BJ (cell line): Measurements from ENCODE around the gene ABCB8. TPM values are rescaled to one million over a fixed set of nuclear protein-coding genes. Genes with fewer than 3 reads are reported as not detected.

ENCODE experiments used
- CTCF ChIA-PET: fragments of 350-600 bp; formaldehyde crosslinking; extraction: SDS; loops from one replicate; lab custom pipeline; 2021; ENCODE audit warnings: antibody characterized with exemption, inconsistent platforms; lab: Yijun Ruan, JAX
- POLR2A ChIA-PET: fragments of 300-600 bp; sonication (Branson Sonifier 250); formaldehyde crosslinking; extraction: SDS; loops from one replicate; lab custom pipeline; 2021; ENCODE audit warnings: antibody characterized with exemption; lab: Charles Lee
- DNase-seq: peaks from one replicate; pipeline ENCODE4 v3.0.0-alpha.2; 2011; ENCODE audit warnings: low read depth
- H3K27me3 ChIP-seq: 2 replicates; pipeline ENCODE4 v1.6.0; 2011; ENCODE audit warnings: low read length; ENCODE audit not compliant: control insufficient read depth, insufficient read depth
- H3K36me3 ChIP-seq: 2 replicates; pipeline ENCODE4 v1.5.1; 2011; ENCODE audit warnings: low read length; ENCODE audit not compliant: control insufficient read depth, insufficient read depth
- H3K4me3 ChIP-seq: 2 replicates; pipeline ENCODE4 v1.5.1; 2011; ENCODE audit warnings: low read depth, mild to moderate bottlenecking, control low read depth, low read length
- polyA plus RNA-seq: library from polyadenylated mRNA; depleted of rRNA; stranded (reverse); fragments of >200 nt; gene quantifications from 2 replicates; pipeline ENCODE4 v1.2.3, GENCODE V29; 2011
- TF ChIP-seq, protein P1 (sequence below): IDR thresholded peaks from 2 replicates; pipeline ENCODE4 v1.5.1; 2011; ENCODE audit warnings: low read depth, mild to moderate bottlenecking, control low read depth, inconsistent platforms, low read length, moderate library complexity; ENCODE audit not compliant: insufficient read depth

The ABCB8 gene
- polyA plus RNA-seq, 1 experiment, result 23.6 TPM

DNA sequence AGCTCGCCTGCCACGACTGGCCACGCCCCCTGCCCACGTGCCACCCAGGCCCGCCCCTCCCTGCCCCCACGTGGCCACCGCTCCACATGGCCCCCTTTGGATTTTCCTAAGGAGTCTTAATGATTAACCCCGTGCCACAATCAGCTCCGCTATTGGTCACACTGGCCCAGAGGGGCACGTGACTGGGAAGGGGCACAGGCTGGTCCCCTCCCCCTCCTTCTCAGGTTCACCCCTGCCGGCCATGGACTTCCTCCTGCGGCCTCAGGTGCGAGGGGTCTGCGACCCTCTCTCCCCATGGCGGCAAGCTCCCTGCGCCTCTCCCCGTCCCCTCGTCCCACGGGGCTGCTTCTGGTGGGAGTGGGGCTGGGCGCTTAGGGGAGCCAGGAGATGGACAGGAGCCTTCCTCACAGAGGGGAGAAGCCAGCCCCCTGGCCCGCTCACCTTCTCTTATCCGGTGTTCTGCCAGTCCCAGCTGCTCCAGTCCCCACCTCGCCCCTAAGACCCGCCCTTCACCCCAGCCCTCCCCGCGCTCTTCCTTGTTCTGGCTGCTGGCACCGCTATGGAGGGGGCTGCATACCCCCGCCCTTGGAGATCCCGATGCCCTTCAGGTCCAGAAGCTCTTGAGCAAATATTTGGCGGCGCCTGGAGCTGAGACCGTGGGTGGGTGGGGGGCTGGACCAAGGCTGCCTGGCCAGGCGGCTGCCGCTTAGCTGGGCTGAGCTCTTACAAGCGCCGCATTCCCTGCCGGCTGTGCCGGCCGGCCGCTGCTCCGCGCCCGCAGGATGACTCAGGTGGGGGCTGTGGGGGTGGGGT is 34.4 kb downstream of the ABCB8 start:
- DNase-seq, result no peak
- TF ChIP-seq, protein P1, sequence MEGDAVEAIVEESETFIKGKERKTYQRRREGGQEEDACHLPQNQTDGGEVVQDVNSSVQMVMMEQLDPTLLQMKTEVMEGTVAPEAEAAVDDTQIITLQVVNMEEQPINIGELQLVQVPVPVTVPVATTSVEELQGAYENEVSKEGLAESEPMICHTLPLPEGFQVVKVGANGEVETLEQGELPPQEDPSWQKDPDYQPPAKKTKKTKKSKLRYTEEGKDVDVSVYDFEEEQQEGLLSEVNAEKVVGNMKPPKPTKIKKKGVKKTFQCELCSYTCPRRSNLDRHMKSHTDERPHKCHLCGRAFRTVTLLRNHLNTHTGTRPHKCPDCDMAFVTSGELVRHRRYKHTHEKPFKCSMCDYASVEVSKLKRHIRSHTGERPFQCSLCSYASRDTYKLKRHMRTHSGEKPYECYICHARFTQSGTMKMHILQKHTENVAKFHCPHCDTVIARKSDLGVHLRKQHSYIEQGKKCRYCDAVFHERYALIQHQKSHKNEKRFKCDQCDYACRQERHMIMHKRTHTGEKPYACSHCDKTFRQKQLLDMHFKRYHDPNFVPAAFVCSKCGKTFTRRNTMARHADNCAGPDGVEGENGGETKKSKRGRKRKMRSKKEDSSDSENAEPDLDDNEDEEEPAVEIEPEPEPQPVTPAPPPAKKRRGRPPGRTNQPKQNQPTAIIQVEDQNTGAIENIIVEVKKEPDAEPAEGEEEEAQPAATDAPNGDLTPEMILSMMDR, result no peak
- POLR2A ChIA-PET, result interaction anchor here (0.6 kb wide), 2 partner anchors 13 to 79 kb away, joined by 4 to 5 read pairs; no protein-coding TSS in a partner anchor

DNA sequence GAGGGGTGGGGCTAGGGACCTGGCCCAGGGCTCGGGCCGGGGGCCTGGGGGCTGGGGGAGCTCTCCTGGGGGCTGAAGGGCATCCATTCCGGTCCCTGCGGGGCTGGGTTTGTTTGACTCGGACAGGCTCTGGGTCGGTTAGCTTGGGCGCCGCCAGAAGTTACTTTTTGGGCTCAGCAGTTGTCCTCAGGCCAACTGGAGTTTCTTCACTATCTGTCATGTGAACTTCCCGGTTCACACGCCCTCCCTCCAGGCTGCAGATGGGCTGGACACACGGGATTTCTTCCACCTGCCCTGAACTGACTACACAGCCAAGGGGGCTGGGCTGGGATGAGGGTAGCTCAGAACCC is 34.9 kb downstream of the ABCB8 start:
- no peaks in the 10 kb centered on the region for H3K27me3 ChIP-seq
- ChIA-PET POLR2A (no interaction called here), CTCF (interaction anchor here (0.6 to 1.0 kb wide), 3 partner anchors 14 to 47 kb away, joined by 3 read pairs; no protein-coding TSS in a partner anchor)
- H3K36me3 ChIP-seq, result peaks cover 30% of the 10 kb centered on the region
- H3K4me3 ChIP-seq, result peak overlapping the region; percentile 6; the same call in 1 of the 2 replicates
- TF ChIP-seq, protein P1, result no peak
- no peak for DNase-seq

More for the DNA sequence above, 34.4 kb downstream of the ABCB8 start:
- Histone ChIP-seq H3K27me3 (no peaks in the 10 kb centered on the region), H3K36me3 (peaks cover 26% of the 10 kb centered on the region), H3K4me3 (peak overlapping the region; percentile 16)
- CTCF ChIA-PET, result interaction anchor here (0.6 to 2.5 kb wide), 4 partner anchors 15 to 44 kb away, joined by 3 to 5 read pairs (median 3); partner anchors contain the start of gene FASTK

DNA sequence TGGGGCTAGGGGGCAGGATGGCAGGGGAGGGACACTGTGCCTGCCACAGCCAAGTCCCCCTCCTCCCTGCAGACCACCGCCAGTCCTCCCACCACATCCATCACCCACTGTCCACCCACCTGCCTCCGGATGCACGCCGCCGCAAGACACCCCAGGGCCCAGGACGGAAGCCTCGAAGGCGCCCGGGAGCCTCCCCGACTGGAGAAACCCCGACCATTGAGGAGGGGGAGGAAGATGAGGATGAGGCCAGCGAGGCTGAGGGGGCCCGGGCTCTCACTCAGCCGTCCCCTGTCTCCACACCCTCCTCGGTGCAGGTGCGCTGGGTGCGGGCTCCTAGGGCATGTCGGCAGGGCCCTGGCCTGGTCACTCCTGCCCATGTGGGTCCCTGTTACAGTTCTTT is 36.2 kb downstream of the ABCB8 start:
- no peaks in the 10 kb centered on the region for H3K27me3 ChIP-seq
- ChIA-PET POLR2A (no interaction called here), CTCF (interaction anchor here (1.0 kb wide), 1 partner anchor 46 kb away, joined by 3 read pairs; no protein-coding TSS in a partner anchor)
- TF ChIP-seq, protein P1, result no peak
- H3K4me3 ChIP-seq, result no peak overlapping the region
- H3K36me3 ChIP-seq, result peaks cover 35% of the 10 kb centered on the region
- no peak for DNase-seq

DNA sequence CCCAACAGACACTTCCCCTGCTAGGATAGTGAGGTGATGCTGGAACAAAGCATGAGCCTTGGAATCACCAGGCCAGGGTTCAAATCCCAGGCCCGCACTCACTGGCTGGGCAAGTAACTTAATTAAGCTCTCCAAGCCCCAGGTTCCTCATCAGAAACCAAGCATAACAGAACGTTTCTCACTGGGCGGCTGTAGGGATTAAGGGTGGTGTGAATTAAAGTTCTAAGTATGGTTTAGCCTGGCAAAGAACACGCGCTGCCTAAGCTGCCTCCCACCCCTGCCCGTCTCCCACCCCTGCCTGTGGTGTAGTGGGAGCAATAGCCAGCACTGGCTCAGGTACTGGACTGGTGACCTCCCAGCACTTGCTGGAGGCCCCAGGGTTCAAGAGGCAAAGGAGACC is 36.7 kb downstream of the ABCB8 start:
- DNase-seq, result no peak
- Histone ChIP-seq H3K4me3 (no peak overlapping the region), H3K27me3 (no peaks in the 10 kb centered on the region), H3K36me3 (peaks cover 38% of the 10 kb centered on the region)
- POLR2A ChIA-PET, result no interaction called here
- TF ChIP-seq, protein P1, result no peak
- CTCF ChIA-PET, result no interaction called here

DNA sequence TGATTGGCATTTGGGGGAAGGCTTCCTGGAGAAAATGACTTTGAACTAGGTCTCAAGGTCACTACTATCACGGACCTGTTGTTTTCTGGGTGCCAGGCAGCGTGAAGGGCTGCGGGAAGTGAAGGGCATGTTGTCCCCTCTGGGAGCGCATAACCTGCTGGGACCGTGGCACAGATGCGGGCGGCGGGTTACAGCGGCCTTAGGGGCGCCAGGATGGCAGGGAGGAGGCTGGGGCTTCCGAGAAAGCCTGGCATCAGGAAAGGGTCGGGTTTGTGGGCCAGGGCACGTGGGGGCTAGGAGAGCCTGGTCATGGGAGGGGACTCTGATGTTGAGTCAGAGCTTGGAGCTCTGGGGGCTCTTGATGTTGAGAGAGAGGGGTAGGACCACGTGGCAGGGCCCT is 37.3 kb downstream of the ABCB8 start:
- H3K36me3 ChIP-seq, result peaks cover 43% of the 10 kb centered on the region
- no peak overlapping the region for H3K4me3 ChIP-seq
- ChIA-PET POLR2A (no interaction called here), CTCF (interaction anchor here (0.9 kb wide), 1 partner anchor 19 kb away, joined by 4 read pairs; no protein-coding TSS in a partner anchor)
- H3K27me3 ChIP-seq, result no peaks in the 10 kb centered on the region
- DNase-seq, result no peak
- TF ChIP-seq, protein P1, result no peak
